ENCODE results near the gene PTPA. TPM values are rescaled to one million over a fixed set of nuclear protein-coding genes. Genes with fewer than 3 reads are reported as not detected.

PTPA gene
- total RNA-seq, 2 experiments from 2014 or later, result 115 to 129 TPM

GRCh38 chr9:129095170-129095667, 16.0 kb upstream of the PTPA start:
- Mint-ChIP-seq H3K4me1 (no peaks in the 10 kb centered on the region), H3K27ac (no peak overlapping the region), H3K4me3 (no peak overlapping the region), H3K9me3 (ENCODE audit: low read depth) (no peaks in the 10 kb centered on the region), H3K27me3 (no peaks in the 10 kb centered on the region), H3K36me3 (no peaks in the 10 kb centered on the region)
- DNase-seq, result no peak
- ATAC-seq, result no peak
- CTCF ChIA-PET, result no interaction called here

DNA sequence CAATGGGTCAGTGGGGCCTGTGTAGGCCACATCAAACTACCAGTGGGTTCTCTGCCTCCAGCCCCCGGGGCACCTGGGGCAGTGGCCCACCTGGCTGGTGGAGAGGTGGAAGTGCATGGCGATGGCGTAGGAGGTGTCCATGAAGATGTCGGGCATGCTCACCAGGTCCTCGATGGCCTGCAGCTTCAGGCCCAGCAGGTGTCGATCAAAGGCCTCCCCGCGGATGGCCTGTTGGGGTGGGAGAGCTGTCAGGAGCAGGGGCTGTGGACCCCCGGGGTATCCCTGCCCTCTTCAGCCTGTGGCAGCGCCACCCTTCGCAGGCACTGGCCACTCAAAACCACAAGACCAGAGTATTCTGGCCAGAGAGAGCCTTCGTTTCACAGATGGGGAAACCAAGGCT, 15.3 kb upstream of the PTPA start:
- ATAC-seq (no peak), DNase-seq (no peak)
- CTCF ChIA-PET, result no interaction called here
- no peak overlapping the region for H3K4me3 Mint-ChIP-seq
- no peaks in the 10 kb centered on the region for H3K4me1 Mint-ChIP-seq
- no peak overlapping the region for H3K27ac Mint-ChIP-seq
- no peaks in the 10 kb centered on the region for H3K36me3 Mint-ChIP-seq
- no peaks in the 10 kb centered on the region for H3K27me3 Mint-ChIP-seq
- no peaks in the 10 kb centered on the region for H3K9me3 Mint-ChIP-seq (ENCODE audit: low read depth)

GRCh38 chr9:129097671-129098306, 13.4 kb upstream of the PTPA start:
- H3K27me3 Mint-ChIP-seq, result no peaks in the 10 kb centered on the region
- H3K36me3 Mint-ChIP-seq, result no peaks in the 10 kb centered on the region
- no peaks in the 10 kb centered on the region for H3K9me3 Mint-ChIP-seq (ENCODE audit: low read depth)
- DNase-seq, result no peak
- H3K27ac Mint-ChIP-seq, result no peak overlapping the region
- H3K4me3 Mint-ChIP-seq, result no peak overlapping the region
- H3K4me1 Mint-ChIP-seq, result no peaks in the 10 kb centered on the region
- CTCF ChIA-PET, result interaction anchor here (1.0 to 1.5 kb wide), 3 partner anchors 34 to 45 kb away, joined by 3 to 4 read pairs (median 3); no protein-coding TSS in a partner anchor
- no peak for ATAC-seq

DNA sequence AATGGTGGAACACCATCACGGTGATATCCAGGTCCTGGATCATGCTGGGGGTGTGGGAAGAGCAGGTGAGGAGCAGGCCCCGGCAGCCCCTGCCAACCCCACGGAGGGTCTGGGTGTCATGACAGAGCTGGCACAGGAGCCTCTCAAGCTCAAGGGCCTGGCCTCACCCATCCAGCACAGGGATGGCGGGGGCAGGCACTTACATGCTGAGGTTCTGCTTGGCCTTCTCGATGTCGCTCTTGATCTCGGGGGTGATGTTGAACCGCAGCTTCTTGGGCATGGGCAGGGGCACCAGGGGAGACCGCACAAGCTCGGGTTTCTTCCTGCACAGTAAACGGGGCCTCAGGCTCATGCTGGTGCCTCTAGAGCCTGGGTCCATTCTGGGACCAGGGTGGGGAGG, 12.9 kb upstream of the PTPA start:
- no peaks in the 10 kb centered on the region for H3K36me3 Mint-ChIP-seq
- no peak overlapping the region for H3K4me3 Mint-ChIP-seq
- no peaks in the 10 kb centered on the region for H3K27me3 Mint-ChIP-seq
- H3K9me3 Mint-ChIP-seq (ENCODE audit: low read depth), result no peaks in the 10 kb centered on the region
- no peak overlapping the region for H3K27ac Mint-ChIP-seq
- CTCF ChIA-PET, result interaction anchor here (1.1 to 1.5 kb wide), 2 partner anchors 33 to 41 kb away, joined by 3 to 4 read pairs; no protein-coding TSS in a partner anchor
- ATAC-seq (no peak), DNase-seq (no peak)
- H3K4me1 Mint-ChIP-seq, result no peaks in the 10 kb centered on the region

- Mint-ChIP-seq H3K4me3 (no peak overlapping the region), H3K4me1 (no peaks in the 10 kb centered on the region), H3K27me3 (no peaks in the 10 kb centered on the region), H3K36me3 (no peaks in the 10 kb centered on the region), H3K27ac (no peak overlapping the region), H3K9me3 (ENCODE audit: low read depth) (no peaks in the 10 kb centered on the region)
- CTCF ChIA-PET, result interaction anchor here (1.0 kb wide), 1 partner anchor 11 kb away, joined by 3 read pairs; the partner anchor contains the start of genes CRAT and PTPA
- ATAC-seq (no peak), DNase-seq (no peak)
These were observed 10.6 kb upstream of the PTPA start for GRCh38 chr9:129100383-129101169.

DNA sequence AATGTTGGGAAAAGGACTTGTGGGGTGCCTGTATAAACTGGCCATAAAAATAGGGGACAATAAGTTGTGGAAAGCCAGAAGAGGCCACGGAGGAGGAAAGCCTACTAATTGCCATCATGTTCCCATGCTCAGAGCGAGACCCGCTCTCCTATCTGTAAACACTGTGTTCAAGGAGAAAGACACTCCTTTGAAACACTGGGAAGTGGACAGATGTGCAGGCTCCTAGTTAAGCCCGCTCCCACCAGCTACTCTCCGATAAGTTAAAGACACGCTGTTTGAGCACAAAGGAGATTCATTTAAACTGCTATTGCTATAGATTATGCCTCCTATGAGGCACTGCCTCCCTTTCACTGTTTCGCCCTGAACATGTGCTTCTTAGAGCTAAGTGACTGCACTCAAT, 9.9 kb upstream of the PTPA start:
- H3K27ac Mint-ChIP-seq, result no peak overlapping the region
- no peak for ATAC-seq
- H3K27me3 Mint-ChIP-seq, result no peaks in the 10 kb centered on the region
- H3K4me3 Mint-ChIP-seq, result no peak overlapping the region
- CTCF ChIA-PET, result interaction anchor here (1.0 kb wide), 1 partner anchor 10 kb away, joined by 3 read pairs; the partner anchor contains the start of genes CRAT and PTPA
- no peaks in the 10 kb centered on the region for H3K9me3 Mint-ChIP-seq (ENCODE audit: low read depth)
- H3K36me3 Mint-ChIP-seq, result no peaks in the 10 kb centered on the region
- no peak for DNase-seq
- no peaks in the 10 kb centered on the region for H3K4me1 Mint-ChIP-seq

DNA sequence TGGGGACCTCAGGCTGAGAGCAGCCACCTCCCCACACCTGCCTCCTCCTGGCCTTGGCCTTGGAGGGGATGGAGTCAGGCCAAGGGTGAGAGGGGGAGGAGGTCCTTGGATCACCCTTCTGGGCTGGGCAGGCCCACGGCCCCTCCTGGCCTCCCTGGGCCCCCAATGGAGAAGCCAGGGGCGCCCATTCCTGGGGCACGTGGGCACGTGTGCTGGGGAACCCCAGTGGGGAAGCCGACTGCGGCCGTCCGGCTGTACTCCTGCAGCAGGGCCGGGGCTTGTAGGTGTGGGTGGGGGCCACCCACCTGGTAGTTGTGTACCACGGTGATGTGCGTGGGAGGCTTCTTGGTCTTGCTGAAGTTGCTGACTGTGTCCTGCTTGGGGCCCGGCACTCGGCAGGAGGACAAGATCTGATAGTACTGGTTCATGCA, 9.1 kb upstream of the PTPA start:
- Mint-ChIP-seq H3K4me1 (no peaks in the 10 kb centered on the region), H3K9me3 (ENCODE audit: low read depth) (no peaks in the 10 kb centered on the region), H3K27ac (no peak overlapping the region), H3K4me3 (no peak overlapping the region), H3K27me3 (no peaks in the 10 kb centered on the region), H3K36me3 (no peaks in the 10 kb centered on the region)
- DNase-seq (no peak), ATAC-seq (no peak)
- CTCF ChIA-PET, result interaction anchor here (1.0 to 1.4 kb wide), 2 partner anchors 9 to 30 kb away, joined by 3 read pairs; partner anchors contain the start of genes CRAT and PTPA

DNA sequence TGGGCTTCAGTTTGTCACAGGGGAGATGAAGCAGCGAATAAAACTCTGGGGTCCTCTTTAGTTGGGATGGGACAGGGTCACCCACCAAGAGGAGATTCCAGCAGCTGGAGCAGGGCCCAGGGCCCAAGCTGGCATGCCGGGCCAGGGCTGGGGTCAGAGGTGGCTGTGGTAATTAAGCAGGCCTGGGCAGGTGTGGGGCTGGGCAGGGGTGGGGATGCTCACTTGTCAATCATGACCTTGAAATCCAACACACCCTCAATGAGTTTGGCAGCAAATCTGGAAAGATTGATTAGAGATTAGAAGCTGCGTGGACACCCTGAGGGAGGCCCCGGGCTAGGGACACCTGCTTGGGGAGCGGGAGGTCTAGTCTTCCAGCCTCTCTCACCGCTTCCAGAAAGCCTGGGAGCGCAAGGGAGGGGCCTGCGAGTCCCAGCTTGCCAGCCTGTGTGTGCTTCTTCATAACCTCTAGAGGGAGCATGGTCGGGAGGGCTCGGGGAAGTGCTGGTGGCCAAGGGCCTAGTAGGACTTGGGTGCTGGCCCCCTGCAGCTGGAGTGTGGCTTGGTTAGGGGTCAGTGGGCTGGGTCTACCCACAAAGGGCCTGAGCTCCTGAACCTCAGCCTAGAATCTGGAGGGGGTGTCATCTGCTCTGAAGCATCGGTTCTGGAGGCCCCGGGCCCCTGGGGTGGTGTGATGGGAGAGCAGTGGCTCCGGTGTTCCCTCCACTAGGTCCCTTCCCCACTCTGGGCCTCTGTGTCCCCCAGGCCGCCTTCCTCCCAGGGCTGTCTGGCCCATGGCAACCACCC, 8.2 kb upstream of the PTPA start:
- H3K36me3 Mint-ChIP-seq, result no peaks in the 10 kb centered on the region
- H3K27ac Mint-ChIP-seq, result no peak overlapping the region
- H3K27me3 Mint-ChIP-seq, result no peaks in the 10 kb centered on the region
- ATAC-seq (peak; percentile 57), DNase-seq (no peak)
- H3K4me3 Mint-ChIP-seq, result no peak overlapping the region
- H3K9me3 Mint-ChIP-seq (ENCODE audit: low read depth), result no peaks in the 10 kb centered on the region
- CTCF ChIA-PET, result interaction anchor here (1.2 to 1.4 kb wide), 3 partner anchors 11 to 31 kb away, joined by 3 read pairs; no protein-coding TSS in a partner anchor
- no peaks in the 10 kb centered on the region for H3K4me1 Mint-ChIP-seq

DNA sequence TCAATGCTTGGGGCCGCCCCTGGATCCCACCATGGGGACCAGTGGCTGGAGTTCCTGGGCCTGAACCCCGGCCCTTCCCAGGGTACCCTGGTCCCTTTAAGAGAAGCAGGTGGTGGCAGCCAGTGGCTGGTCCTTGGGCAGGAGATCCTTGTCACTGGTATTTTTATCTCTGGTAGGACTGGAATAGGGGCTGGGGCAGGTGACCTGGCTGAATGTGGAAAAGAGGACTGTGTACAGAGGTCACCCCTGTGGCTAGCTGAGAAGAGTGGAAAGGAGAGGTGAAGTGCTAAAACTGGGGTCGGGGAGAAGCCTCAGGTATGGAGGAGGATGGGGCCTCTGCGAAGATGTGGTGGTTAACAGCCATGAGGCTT, 7.6 kb upstream of the PTPA start:
- Mint-ChIP-seq H3K27me3 (no peaks in the 10 kb centered on the region), H3K27ac (no peak overlapping the region), H3K4me3 (no peak overlapping the region), H3K36me3 (no peaks in the 10 kb centered on the region), H3K9me3 (ENCODE audit: low read depth) (no peaks in the 10 kb centered on the region), H3K4me1 (peaks cover under 1% of the 10 kb centered on the region)
- no peak for ATAC-seq
- DNase-seq, result no peak
- CTCF ChIA-PET, result interaction anchor here (1.2 to 1.4 kb wide), 3 partner anchors 10 to 31 kb away, joined by 3 read pairs; no protein-coding TSS in a partner anchor

- CTCF ChIA-PET, result no interaction called here
- no peak overlapping the region for H3K27ac Mint-ChIP-seq
- no peak overlapping the region for H3K4me3 Mint-ChIP-seq
- no peak for ATAC-seq
- H3K9me3 Mint-ChIP-seq (ENCODE audit: low read depth), result no peaks in the 10 kb centered on the region
- no peaks in the 10 kb centered on the region for H3K36me3 Mint-ChIP-seq
- DNase-seq, result no peak
- H3K4me1 Mint-ChIP-seq, result peaks cover 2% of the 10 kb centered on the region
- no peaks in the 10 kb centered on the region for H3K27me3 Mint-ChIP-seq
These were observed 7.2 kb upstream of the PTPA start for GRCh38 chr9:129104051-129104450.

GRCh38 chr9:129105857-129106694, 5.1 kb upstream of the PTPA start:
- Mint-ChIP-seq H3K4me1 (peaks cover 7% of the 10 kb centered on the region), H3K4me3 (no peak overlapping the region), H3K27me3 (no peaks in the 10 kb centered on the region), H3K9me3 (ENCODE audit: low read depth) (no peaks in the 10 kb centered on the region), H3K27ac (no peak overlapping the region), H3K36me3 (no peaks in the 10 kb centered on the region)
- ATAC-seq (no peak), DNase-seq (no peak)
- CTCF ChIA-PET, result interaction anchor here (1.0 kb wide), 1 partner anchor 37 kb away, joined by 4 read pairs; no protein-coding TSS in a partner anchor

DNA sequence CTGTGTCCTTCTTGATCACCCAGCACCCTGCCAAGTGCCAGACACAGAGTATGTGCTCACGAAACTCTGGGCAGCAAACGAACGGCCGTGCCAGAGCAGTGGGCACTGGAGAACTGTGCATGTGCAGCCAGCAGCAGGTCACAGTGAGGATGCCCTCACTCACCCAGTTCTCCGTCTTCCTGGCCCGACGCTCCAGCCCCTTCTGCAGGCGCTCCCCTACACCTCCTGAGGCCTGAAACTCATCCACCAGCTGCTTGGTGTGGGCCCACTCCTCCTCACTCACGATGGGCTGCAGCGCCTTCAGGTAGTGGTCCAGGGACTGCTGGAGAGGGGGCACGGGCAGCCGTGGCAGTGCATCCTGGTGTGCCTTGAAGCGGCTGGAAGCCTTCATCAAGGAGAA, 3.6 kb upstream of the PTPA start:
- Mint-ChIP-seq H3K36me3 (no peaks in the 10 kb centered on the region), H3K27me3 (no peaks in the 10 kb centered on the region), H3K4me1 (peaks cover 13% of the 10 kb centered on the region), H3K4me3 (no peak overlapping the region), H3K9me3 (ENCODE audit: low read depth) (no peaks in the 10 kb centered on the region), H3K27ac (no peak overlapping the region)
- CTCF ChIA-PET, result no interaction called here
- DNase-seq, result no peak
- ATAC-seq, result no peak

All from activated CD8-positive, alpha-beta memory T cell treated with anti-CD3 and anti-CD28 coated beads, Interleukin-2, amount 10 ng/mL, durations not matched to agents 7 days and 5 days (primary cell).